ENCODE data around the gene SLC41A3.

DNA sequence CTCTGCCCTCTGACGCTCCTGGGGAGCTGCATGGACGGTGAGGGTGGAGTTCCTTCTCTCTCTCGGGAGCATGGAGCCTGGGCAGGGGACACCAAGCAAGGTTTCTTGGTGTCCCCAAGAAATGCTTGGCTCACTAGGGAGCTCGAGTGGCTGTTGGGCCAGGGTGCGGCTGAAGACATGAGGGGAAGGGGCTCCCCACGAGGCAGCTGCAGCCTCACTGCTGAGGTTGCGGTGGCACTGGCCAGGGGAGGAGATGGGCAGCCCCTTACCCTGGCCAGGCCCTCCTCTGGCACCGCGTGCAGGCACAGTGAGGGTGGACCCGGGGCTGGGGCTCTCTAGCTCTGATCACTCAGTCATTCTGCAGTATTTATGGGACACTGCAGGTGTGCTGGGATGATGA is 43.5 kb upstream of the SLC41A3 start:
- TF ChIP-seq CTCF (conservative IDR thresholded peaks at IDR 0.05 in 1 of 2, IDR thresholded peaks at IDR 0.05 in 1 of 2; ENCODE audit: extremely low read depth in 1 of 2, insufficient read depth in 1 of 2, low read depth in 1 of 2, low read length in 2 of 2) = no peak
- TF ChIP-seq EZH2 (IDR thresholded peaks at IDR 0.05; ENCODE audit: borderline replicate concordance, low read length) = no peak

All from mammary epithelial cell (primary cell).